Adrenal gland (tissue), 12 donors: ENCODE results near the gene ZNF664. TPM values are rescaled to one million over a fixed set of nuclear protein-coding genes. Genes with fewer than 3 reads are reported as not detected.

Source experiments
- DNase-seq, 7 donors: peaks; one replicate each; pipeline ENCODE4 v3.0.0-alpha.2; 2019 to 2020
- H3K27ac ChIP-seq, 5 donors: fragments of 200-600 bp; sonication (generic) in 4 of 5; 1 replicate in 3 of 5; 2 replicates in 2 of 5; pipeline versions ENCODE4 v1.5.1 to v1.8.0; 2016 to 2020; ENCODE audit warnings: mild to moderate bottlenecking in 1 of 5
- H3K27me3 ChIP-seq: fragments of 200-600 bp; 2 replicates; pipeline ENCODE4 v1.8.0; 2021
- H3K36me3 ChIP-seq, 2 donors: fragments of 200-600 bp; replicated peaks in 1 of 2; 1 replicate in 1 of 2; 2 replicates in 1 of 2; pipeline versions ENCODE4 v1.5.1 to v1.8.0; 2018 to 2022
- H3K4me1 ChIP-seq, 2 donors: fragments of 200-600 bp; replicated peaks in 1 of 2; 1 replicate in 1 of 2; 2 replicates in 1 of 2; pipeline versions ENCODE4 v1.5.1 to v1.8.0; 2018 to 2021
- H3K4me3 ChIP-seq, 4 donors: fragments of 200-600 bp; sonication (generic) in 3 of 4; one replicate each; pipeline ENCODE4 v1.5.1; 2016 to 2018
- H3K9me3 ChIP-seq, 3 donors: fragments of 200-600 bp; sonication (generic) in 1 of 3; replicated peaks in 1 of 3; 1 replicate in 2 of 3; 2 replicates in 1 of 3; pipeline versions ENCODE4 v1.5.1 to v1.8.0; 2016 to 2021
- POLR2A ChIP-seq, 2 donors: fragments of 450-650 bp; IDR thresholded peaks; one replicate each; pipeline ENCODE4 v1.6.1; 2017; ENCODE audit warnings: antibody characterized with exemption in 2 of 2, mild to moderate bottlenecking in 2 of 2, moderate library complexity in 1 of 2
- WGBS, 4 donors: extraction: QIAGEN DNeasy Blood & Tissue Kit in 2 of 4; methylation state at CpG; one replicate each; pipeline versions ENCODE4 v1.1.5 to v1.1.7; 2013 to 2017; 5-methylcytosine and 5-hydroxymethylcytosine counted together
- intact Hi-C, 2 donors: fragments of 100-400 bp; cut with DNase I; formaldehyde crosslinking; loops; one replicate each; pipeline versions ENCODE4 v1.14.1 to v1.15.0; 2022 to 2023
- polyA plus RNA-seq, 3 donors: library from polyadenylated mRNA; stranded (reverse); fragments of 200-250 nt in 2 of 3; fragments of 350-450 nt in 1 of 3; fragmentation: Illumina TruSeq in 1 of 3; extraction: RNeasy Lipid Tissue Mini Kit (QIAGEN cat#74804) in 1 of 3; gene quantifications; one replicate each; pipeline ENCODE4 v1.2.3, GENCODE V29; 2013 to 2014
- total RNA-seq, 9 donors: library from RNA; depleted of rRNA in 4 of 9; stranded (reverse); fragments of >200 nt in 4 of 9; fragments of 120-200 nt in 1 of 9; fragmentation: NEBNext Ultra II Directional in 1 of 9; extraction: Animal tissue kit (Norgen Biotek cat#: 25700) in 1 of 9; gene quantifications; one replicate each; pipeline versions ENCODE4 v1.1.0 to v1.2.4, GENCODE V29; 2013 to 2023
- TF ChIP-seq, protein P1 (sequence below), 6 experiments: fragments of 450-650 bp in 4 of 6; fragments of 200-600 bp in 2 of 6; sonication (generic) in 1 of 6; IDR thresholded peaks; 1 replicate in 5 of 6; 2 replicates in 1 of 6; pipeline versions ENCODE4 v1.5.1 to v1.8.0; 2016 to 2021; ENCODE audit warnings: antibody characterized with exemption in 6 of 6, mild to moderate bottlenecking in 2 of 6, moderate library complexity in 1 of 6
- donor health status: healthy with polysubstance abuse.
- donor health status: Bipolar disorder and iron deficiency.
- donor health status: DM: yes; HTN: yes; CAD: no.
- donor health status: DM: no; HTN: no; CAD: no.
- donor health status: DM: no; HTN: no; CAD: no.
- donor health status: DM: yes; HTN: yes; CAD: no.

The ZNF664 gene
- total and polyA plus RNA-seq, 12 donors: 19.6 to 66.9 (median 49.4) TPM

DNA sequence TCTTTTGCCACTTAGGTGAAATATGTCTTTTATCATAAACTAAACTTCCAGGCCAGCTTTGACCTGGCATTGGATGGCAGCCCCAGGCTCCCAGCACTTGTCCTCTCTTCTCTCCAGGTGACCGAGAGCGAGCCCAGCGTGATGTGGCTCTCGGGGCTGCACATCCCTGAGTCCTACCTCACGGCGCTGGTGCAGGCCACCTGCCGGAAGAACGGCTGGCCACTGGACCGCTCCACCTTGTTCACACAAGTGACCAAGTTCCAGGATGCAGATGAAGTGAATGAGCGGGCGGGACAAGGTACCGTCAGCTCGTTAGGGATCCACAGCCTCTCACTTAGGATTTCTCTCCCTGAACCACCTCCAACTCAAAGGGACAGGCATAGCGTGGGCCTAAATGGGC lies 39.8 kb upstream of the ZNF664 start:
- H3K36me3 ChIP-seq: peaks cover 0 to 10% of the 10 kb centered on the region in 2 donors
- intact Hi-C loops: no loop called here
- no peak overlapping the region for H3K27ac ChIP-seq
- no peaks in the 10 kb centered on the region for H3K4me1 ChIP-seq
- no peak for DNase-seq
- TF ChIP-seq POLR2A (IDR thresholded peaks at IDR 0.05): no peak
- TF ChIP-seq, protein P1, sequence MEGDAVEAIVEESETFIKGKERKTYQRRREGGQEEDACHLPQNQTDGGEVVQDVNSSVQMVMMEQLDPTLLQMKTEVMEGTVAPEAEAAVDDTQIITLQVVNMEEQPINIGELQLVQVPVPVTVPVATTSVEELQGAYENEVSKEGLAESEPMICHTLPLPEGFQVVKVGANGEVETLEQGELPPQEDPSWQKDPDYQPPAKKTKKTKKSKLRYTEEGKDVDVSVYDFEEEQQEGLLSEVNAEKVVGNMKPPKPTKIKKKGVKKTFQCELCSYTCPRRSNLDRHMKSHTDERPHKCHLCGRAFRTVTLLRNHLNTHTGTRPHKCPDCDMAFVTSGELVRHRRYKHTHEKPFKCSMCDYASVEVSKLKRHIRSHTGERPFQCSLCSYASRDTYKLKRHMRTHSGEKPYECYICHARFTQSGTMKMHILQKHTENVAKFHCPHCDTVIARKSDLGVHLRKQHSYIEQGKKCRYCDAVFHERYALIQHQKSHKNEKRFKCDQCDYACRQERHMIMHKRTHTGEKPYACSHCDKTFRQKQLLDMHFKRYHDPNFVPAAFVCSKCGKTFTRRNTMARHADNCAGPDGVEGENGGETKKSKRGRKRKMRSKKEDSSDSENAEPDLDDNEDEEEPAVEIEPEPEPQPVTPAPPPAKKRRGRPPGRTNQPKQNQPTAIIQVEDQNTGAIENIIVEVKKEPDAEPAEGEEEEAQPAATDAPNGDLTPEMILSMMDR (IDR thresholded peaks at IDR 0.05): no peak
- H3K4me3 ChIP-seq: no peak overlapping the region
- no peaks in the 10 kb centered on the region for H3K9me3 ChIP-seq
- no peaks in the 10 kb centered on the region for H3K27me3 ChIP-seq
- 90 to 94% (median 91%) methylated on average over 13 to 14 of the region's 14 CpGs for WGBS, 4 donors

DNA sequence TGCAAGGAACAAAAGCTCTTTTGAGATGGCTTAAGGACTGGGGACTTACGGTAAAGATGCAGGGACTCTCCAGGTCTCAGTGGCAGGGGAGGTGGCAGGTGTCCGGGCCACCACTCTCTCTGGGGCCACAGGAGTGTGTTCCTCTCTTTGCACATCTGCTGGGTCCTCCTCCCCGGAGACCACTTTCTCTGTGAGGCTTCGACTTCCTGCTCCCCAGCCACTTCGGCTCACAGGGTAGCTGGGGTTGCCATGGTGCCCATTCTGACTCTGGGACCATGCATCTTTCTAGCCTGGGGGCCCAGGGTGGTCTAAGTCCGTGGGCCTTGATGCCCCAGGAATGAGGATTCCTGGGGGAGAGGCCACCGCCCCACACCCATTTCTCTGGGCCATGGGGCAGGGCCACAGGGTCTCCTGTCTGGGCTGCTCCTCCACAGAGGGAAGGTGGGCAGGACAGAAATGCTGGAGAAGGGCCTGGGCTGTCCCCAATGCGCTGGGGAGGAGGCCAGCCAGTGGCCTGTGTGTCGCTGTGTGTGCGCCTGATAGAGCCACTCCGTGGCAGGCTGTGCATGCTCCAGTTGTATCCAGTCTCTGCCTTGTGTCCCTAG lies 38.9 kb upstream of the ZNF664 start:
- Histone ChIP-seq H3K27ac (no peak overlapping the region), H3K4me1 (no peaks in the 10 kb centered on the region), H3K36me3 (peaks cover 0 to 10% of the 10 kb centered on the region in 2 donors), H3K4me3 (no peak overlapping the region), H3K27me3 (no peaks in the 10 kb centered on the region), H3K9me3 (no peaks in the 10 kb centered on the region)
- 75 to 88% (median 87%) methylated on average over 7 to 11 of the region's 11 CpGs for WGBS, 4 donors
- no peak for DNase-seq
- TF ChIP-seq, protein P1 (IDR thresholded peaks at IDR 0.05): no peak
- TF ChIP-seq POLR2A (IDR thresholded peaks at IDR 0.05): no peak
- intact Hi-C loops: no loop called here

DNA sequence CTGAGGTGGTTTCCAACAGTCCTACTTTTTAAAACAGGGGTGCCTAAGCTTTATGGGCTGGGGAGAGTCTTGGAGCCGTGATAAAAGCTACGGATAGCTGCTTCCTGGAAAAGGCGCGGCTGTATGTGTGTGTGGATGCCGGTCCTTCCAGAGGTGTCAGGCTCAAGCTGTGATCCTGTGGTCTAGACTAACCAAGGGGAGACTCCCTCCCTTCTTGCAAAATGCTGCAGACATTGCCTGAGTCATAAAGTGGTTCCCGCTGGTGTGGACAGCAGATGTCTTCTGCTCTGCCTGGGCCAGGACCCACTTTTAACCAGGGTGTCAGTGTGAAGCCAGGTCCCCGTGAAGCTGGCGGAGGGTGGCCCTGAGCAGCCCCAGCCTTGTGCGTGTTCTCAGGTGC lies 38.2 kb upstream of the ZNF664 start:
- Histone ChIP-seq H3K4me3 (no peak overlapping the region), H3K9me3 (no peaks in the 10 kb centered on the region), H3K4me1 (no peaks in the 10 kb centered on the region), H3K27me3 (no peaks in the 10 kb centered on the region), H3K36me3 (peaks cover 0 to 10% of the 10 kb centered on the region in 2 donors), H3K27ac (no peak overlapping the region)
- 80 to 90% (median 84%) methylated on average over 9 of the region's 9 CpGs for WGBS, 4 donors
- no peak for DNase-seq
- TF ChIP-seq, protein P1 (IDR thresholded peaks at IDR 0.05): no peak
- no peak for TF ChIP-seq POLR2A (IDR thresholded peaks at IDR 0.05)
- intact Hi-C loops: no loop called here

DNA sequence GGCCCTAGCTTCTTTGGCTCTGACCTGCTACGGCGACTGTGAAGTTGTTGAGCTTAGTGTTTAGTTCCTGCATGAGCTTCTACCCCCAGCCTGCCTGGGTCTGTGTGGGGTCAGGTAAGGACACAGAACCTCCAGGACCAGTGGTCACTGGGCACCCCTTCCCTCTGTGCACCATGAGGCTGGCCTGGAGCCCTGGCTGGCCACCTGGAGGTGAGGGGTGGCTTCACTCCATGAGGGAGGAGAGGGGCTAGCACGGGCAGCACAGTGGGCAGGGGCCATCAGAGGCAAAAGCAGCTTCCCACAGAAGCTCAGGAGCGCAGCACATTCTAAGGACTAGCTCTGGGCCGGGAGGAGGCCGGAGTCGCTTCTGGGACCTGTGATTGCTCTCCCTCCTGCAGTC lies 37.1 kb upstream of the ZNF664 start:
- H3K9me3 ChIP-seq: no peaks in the 10 kb centered on the region
- no peak for TF ChIP-seq POLR2A (IDR thresholded peaks at IDR 0.05)
- no peak overlapping the region for H3K4me3 ChIP-seq
- WGBS, 4 donors: 91 to 96% (median 95%) methylated on average over 7 of the region's 7 CpGs
- H3K27ac ChIP-seq: no peak overlapping the region
- H3K4me1 ChIP-seq: no peaks in the 10 kb centered on the region
- peaks cover 0 to 16% of the 10 kb centered on the region in 2 donors for H3K36me3 ChIP-seq
- intact Hi-C loops: no loop called here
- no peaks in the 10 kb centered on the region for H3K27me3 ChIP-seq
- DNase-seq: no peak

DNA sequence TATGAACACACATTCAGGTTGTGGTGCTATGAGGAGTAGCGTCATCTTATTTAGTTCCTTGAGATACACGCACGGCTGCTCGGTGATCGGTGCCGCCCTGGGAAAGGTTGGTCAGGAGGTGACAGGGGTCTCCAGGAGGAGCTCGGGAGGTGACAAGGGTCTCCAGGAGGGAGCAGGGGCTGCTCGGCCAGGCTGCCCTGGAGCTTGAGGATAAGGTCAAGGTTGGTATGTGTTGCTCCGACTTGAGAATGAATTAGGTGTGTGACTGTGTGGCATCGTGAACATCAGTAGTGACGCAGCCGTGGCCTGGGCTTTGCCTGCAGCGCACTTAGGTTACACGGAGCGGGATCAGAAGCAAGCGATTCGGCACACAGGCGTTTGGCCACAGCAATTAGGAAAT lies 36.5 kb upstream of the ZNF664 start:
- peaks cover 0 to 16% of the 10 kb centered on the region in 2 donors for H3K36me3 ChIP-seq
- no peaks in the 10 kb centered on the region for H3K9me3 ChIP-seq
- no peak for DNase-seq
- H3K4me1 ChIP-seq: no peaks in the 10 kb centered on the region
- no peaks in the 10 kb centered on the region for H3K27me3 ChIP-seq
- TF ChIP-seq, protein P1 (IDR thresholded peaks at IDR 0.05): no peak
- no peak for TF ChIP-seq POLR2A (IDR thresholded peaks at IDR 0.05)
- intact Hi-C loops: no loop called here
- 92 to 94% (median 94%) methylated on average over 18 of the region's 18 CpGs for WGBS, 4 donors
- H3K27ac ChIP-seq: no peak overlapping the region
- H3K4me3 ChIP-seq: no peak overlapping the region
